GM12878 (cell line): Measurements from ENCODE around the gene ZNF507.

ENCODE experiments used
- ATF2 ChIP-seq: IDR thresholded peaks from 2 replicates; pipeline ENCODE4 v1.6.1; 2012; ENCODE audit warnings: low read length, inconsistent platforms
- BCLAF1 ChIP-seq: fragments of 450-650 bp; IDR thresholded peaks from 2 replicates; pipeline ENCODE4 v1.6.1; 2017; ENCODE audit warnings: antibody characterized with exemption, mild to moderate bottlenecking, moderate library complexity
- CBX5 ChIP-seq: sonication (generic); IDR thresholded peaks from 2 replicates; pipeline ENCODE4 v1.6.1; 2016; ENCODE audit warnings: low read depth, moderate library complexity, mild to moderate bottlenecking, inconsistent platforms
- CEBPB ChIP-seq, 2 experiments: fragments of 150-350 bp in 1 of 2; IDR thresholded peaks; 2 replicates each; pipeline ENCODE4 v1.6.1; 2012 to 2014; ENCODE audit warnings: low read depth in 2 of 2, low read length in 2 of 2, borderline replicate concordance in 1 of 2, inconsistent platforms in 1 of 2
- CTCF ChIP-seq, 3 experiments: IDR thresholded peaks in 2 of 3; conservative IDR thresholded peaks in 1 of 3; 2 replicates each; pipeline ENCODE4 v1.5.1; 2011; ENCODE audit warnings: low read depth in 3 of 3, low read length in 3 of 3, mild to moderate bottlenecking in 3 of 3, control low read depth in 2 of 3, moderate library complexity in 2 of 3, inconsistent platforms in 1 of 3, mixed read lengths in 1 of 3; ENCODE audit not compliant: control insufficient read depth in 2 of 3, insufficient read depth in 1 of 3; ENCODE audit errors: extremely low read depth in 1 of 3
- EP300 ChIP-seq, 2 experiments: fragments of 150-350 bp in 1 of 2; IDR thresholded peaks; 2 replicates each; pipeline ENCODE4 v1.6.1; 2011 to 2012; ENCODE audit warnings: low read depth in 2 of 2, low read length in 2 of 2, borderline replicate concordance in 1 of 2, improper control_type of control experiment in 1 of 2, inconsistent platforms in 1 of 2; ENCODE audit not compliant: control insufficient read depth in 1 of 2
- FOS ChIP-seq: IDR thresholded peaks from 3 replicates; pipeline ENCODE4 v1.6.1; 2011; ENCODE audit warnings: borderline replicate concordance; ENCODE audit not compliant: insufficient read length; ENCODE audit errors: extremely low read depth
- FOXM1 ChIP-seq: IDR thresholded peaks from 2 replicates; pipeline ENCODE4 v1.6.1; 2012; ENCODE audit warnings: low read depth, mild to moderate bottlenecking, inconsistent platforms, low read length, moderate library complexity
- NRF1 ChIP-seq: conservative IDR thresholded peaks from 2 replicates; pipeline ENCODE4 v1.6.1; 2011; ENCODE audit warnings: mild to moderate bottlenecking, low read depth, low read length, improper control_type of control experiment
- SIN3A ChIP-seq: IDR thresholded peaks from 2 replicates; pipeline ENCODE4 v1.6.1; 2012; ENCODE audit warnings: low read depth, low read length, improper control_type of control experiment
- TF ChIP-seq, protein P1 (sequence below): IDR thresholded peaks from 2 replicates; pipeline ENCODE4 v1.6.1; 2011; ENCODE audit warnings: low read depth, mild to moderate bottlenecking, low read length, moderate library complexity, borderline replicate concordance; ENCODE audit errors: extremely low read depth

GRCh38 chr19:32347573-32347972 is 2.2 kb downstream of the ZNF507 start:
- TF ChIP-seq FOXM1 = no peak
- no peak for TF ChIP-seq CTCF (IDR thresholded peaks at IDR 0.05 in 2 of 3, conservative IDR thresholded peaks at IDR 0.05 in 1 of 3; ENCODE audit: control insufficient read depth in 2 of 3, extremely low read depth in 1 of 3, insufficient read depth in 1 of 3, low read depth in 3 of 3, low read length in 3 of 3)
- TF ChIP-seq FOS = no peak
- no peak for TF ChIP-seq SIN3A
- no peak for TF ChIP-seq CBX5
- TF ChIP-seq ATF2 = no peak
- no peak for TF ChIP-seq EP300 (IDR thresholded peaks at IDR 0.05; ENCODE audit: borderline replicate concordance in 1 of 2, control insufficient read depth in 1 of 2, low read depth in 2 of 2, low read length in 2 of 2)
- TF ChIP-seq CEBPB (IDR thresholded peaks at IDR 0.05; ENCODE audit: borderline replicate concordance in 1 of 2, low read depth in 2 of 2, low read length in 2 of 2) = no peak
- TF ChIP-seq NRF1 = no peak
- TF ChIP-seq, protein P1, sequence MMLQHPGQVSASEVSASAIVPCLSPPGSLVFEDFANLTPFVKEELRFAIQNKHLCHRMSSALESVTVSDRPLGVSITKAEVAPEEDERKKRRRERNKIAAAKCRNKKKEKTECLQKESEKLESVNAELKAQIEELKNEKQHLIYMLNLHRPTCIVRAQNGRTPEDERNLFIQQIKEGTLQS = no peak
- no peak for TF ChIP-seq BCLAF1
